ENCODE data around the gene BMP6. TPM values are rescaled to one million over a fixed set of nuclear protein-coding genes. Genes with fewer than 3 reads are reported as not detected.

Gene BMP6
- polyA plus RNA-seq, 1 donor (not counting 4 experiments of a cell fraction or from before 2014, with no cell fraction given), result 0.05 TPM

- Histone ChIP-seq H3K4me2 (ENCODE audit: control insufficient read depth, extremely low read depth, insufficient read depth, low read depth, low read length) (no peak overlapping the region), H2AFZ (ENCODE audit: control insufficient read depth, low read length) (no peak overlapping the region), H3K36me3 (ENCODE audit: control insufficient read depth in 2 of 2, extremely low read depth in 1 of 2, insufficient read depth in 2 of 2, low read length in 2 of 2) (no peaks in the 10 kb centered on the region), H3K27ac (ENCODE audit: control insufficient read depth, insufficient read depth, low read length) (no peak overlapping the region), H3K4me1 (ENCODE audit: control insufficient read depth, extremely low read depth, insufficient read depth, low read length) (peaks cover 15% of the 10 kb centered on the region), H4K20me1 (ENCODE audit: control insufficient read depth, extremely low read depth, insufficient read depth, low read length) (no peaks in the 10 kb centered on the region), H3K4me3 (ENCODE audit: control insufficient read depth in 2 of 3, extremely low read depth in 1 of 3, insufficient read depth in 2 of 3, low read depth in 1 of 3, low read length in 3 of 3) (no peak overlapping the region), H3K9me3 (ENCODE audit: control insufficient read depth, low read depth, low read length) (no peaks in the 10 kb centered on the region), H3K9ac (ENCODE audit: control insufficient read depth, extremely low read depth, insufficient read depth, low read length) (no peak overlapping the region), H3K27me3 (ENCODE audit: control insufficient read depth, extremely low read depth, insufficient read depth, low read length) (no peaks in the 10 kb centered on the region), H3K9me1 (ENCODE audit: control insufficient read depth, extremely low read depth, insufficient read depth, low read length) (no peaks in the 10 kb centered on the region), H3K79me2 (ENCODE audit: control insufficient read depth, insufficient read depth, low read length) (no peaks in the 10 kb centered on the region)
- no peak for TF ChIP-seq EZH2 (IDR thresholded peaks at IDR 0.05; ENCODE audit: low read length)
- TF ChIP-seq CTCF (optimal IDR thresholded peaks at IDR 0.05 in 1 of 3, IDR thresholded peaks at IDR 0.05 in 1 of 3, conservative IDR thresholded peaks at IDR 0.05 in 1 of 3; ENCODE audit: extremely low read depth in 1 of 3, insufficient read depth in 2 of 3, low read length in 3 of 3), result no peak
- no peak for FAIRE-seq
- dilution Hi-C loops (cut with MboI; ENCODE audit: extremely low pct_ligation_motif_present, low sequenced_read_pairs), result no loop called here
- no peak for DNase-seq (ENCODE audit: low read depth, low spot score)
Observed at GRCh38 chr6:7697432-7697819, 28.5 kb upstream of the BMP6 start.

GRCh38 chr6:7697820-7698623 lies 27.9 kb upstream of the BMP6 start:
- dilution Hi-C loops (cut with MboI; ENCODE audit: extremely low pct_ligation_motif_present, low sequenced_read_pairs), result no loop called here
- H3K4me1 ChIP-seq (ENCODE audit: control insufficient read depth, extremely low read depth, insufficient read depth, low read length), result peaks cover 13% of the 10 kb centered on the region
- H3K27me3 ChIP-seq (ENCODE audit: control insufficient read depth, extremely low read depth, insufficient read depth, low read length), result no peaks in the 10 kb centered on the region
- FAIRE-seq, result no peak
- H3K36me3 ChIP-seq (ENCODE audit: control insufficient read depth in 2 of 2, extremely low read depth in 1 of 2, insufficient read depth in 2 of 2, low read length in 2 of 2), result no peaks in the 10 kb centered on the region
- H3K9me3 ChIP-seq (ENCODE audit: control insufficient read depth, low read depth, low read length), result no peaks in the 10 kb centered on the region
- H3K9ac ChIP-seq (ENCODE audit: control insufficient read depth, extremely low read depth, insufficient read depth, low read length), result no peak overlapping the region
- no peaks in the 10 kb centered on the region for H4K20me1 ChIP-seq (ENCODE audit: control insufficient read depth, extremely low read depth, insufficient read depth, low read length)
- H3K9me1 ChIP-seq (ENCODE audit: control insufficient read depth, extremely low read depth, insufficient read depth, low read length), result no peaks in the 10 kb centered on the region
- no peaks in the 10 kb centered on the region for H3K79me2 ChIP-seq (ENCODE audit: control insufficient read depth, insufficient read depth, low read length)
- no peak overlapping the region for H3K27ac ChIP-seq (ENCODE audit: control insufficient read depth, insufficient read depth, low read length)
- no peak overlapping the region for H3K4me2 ChIP-seq (ENCODE audit: control insufficient read depth, extremely low read depth, insufficient read depth, low read depth, low read length)
- TF ChIP-seq EZH2 (IDR thresholded peaks at IDR 0.05; ENCODE audit: low read length) (no peak), CTCF (optimal IDR thresholded peaks at IDR 0.05 in 1 of 3, IDR thresholded peaks at IDR 0.05 in 1 of 3, conservative IDR thresholded peaks at IDR 0.05 in 1 of 3; ENCODE audit: extremely low read depth in 1 of 3, insufficient read depth in 2 of 3, low read length in 3 of 3) (no peak)
- H3K4me3 ChIP-seq (ENCODE audit: control insufficient read depth in 2 of 3, extremely low read depth in 1 of 3, insufficient read depth in 2 of 3, low read depth in 1 of 3, low read length in 3 of 3), result no peak overlapping the region
- no peak for DNase-seq (ENCODE audit: low read depth, low spot score)
- H2AFZ ChIP-seq (ENCODE audit: control insufficient read depth, low read length), result no peak overlapping the region

Data from keratinocyte (primary cell).